GM12891 (cell line): ENCODE results near the gene SKI.
A peak's percentile ranks its signal among the peaks of the same experiment; 100 is the strongest.
"Not testable (repeated sequence)": the region's sequence is repeated elsewhere in the genome, so short reads cannot be mapped to it uniquely, and the experiment has no call there.

Experiments used
- DNase-seq: peaks from one replicate; pipeline ENCODE4 v3.0.0; 2011; ENCODE audit warnings: low spot score; ENCODE audit not compliant: insufficient read length
- FAIRE-seq: peaks from 2 replicates; lab custom pipeline; 2011; peaks lifted over from hg19 to GRCh38; lab: Jason Lieb, UNC
- PAX5 ChIP-seq: IDR thresholded peaks from 2 replicates; pipeline ENCODE4 v1.6.1; 2011; ENCODE audit warnings: low read length, moderate library complexity, mild to moderate bottlenecking; ENCODE audit not compliant: insufficient read depth, severe bottlenecking
- POLR2A ChIP-seq: IDR thresholded peaks from 2 replicates; pipeline ENCODE4 v1.6.1; 2011; ENCODE audit warnings: low read depth, low read length, control low read depth
- POLR2AphosphoS5 ChIP-seq: IDR thresholded peaks from 2 replicates; pipeline ENCODE4 v1.6.1; 2011; ENCODE audit warnings: low read depth, low read length, control low read depth
- POU2F2 ChIP-seq: IDR thresholded peaks from 2 replicates; pipeline ENCODE4 v1.6.1; 2011; ENCODE audit warnings: low read depth, mild to moderate bottlenecking, control low read depth, low read length, moderate library complexity
- SPI1 ChIP-seq: IDR thresholded peaks from 2 replicates; pipeline ENCODE4 v1.6.1; 2011; ENCODE audit warnings: low read depth, low read length, control low read depth
- TAF1 ChIP-seq: IDR thresholded peaks from 2 replicates; pipeline ENCODE4 v1.6.1; 2011; ENCODE audit warnings: low read depth, low read length, control low read depth

SKI gene

GRCh38 chr1:2255047-2255419 lies 26.9 kb downstream of the SKI start:
- DNase-seq, result no peak
- FAIRE-seq, result no peak
- TF ChIP-seq SPI1 (no peak), POU2F2 (no peak), POLR2A (no peak), POLR2AphosphoS5 (no peak), PAX5 (no peak), TAF1 (no peak)

GRCh38 chr1:2255420-2256369 lies 27.6 kb downstream of the SKI start:
- FAIRE-seq (peak; percentile 96), DNase-seq (no peak)
- TF ChIP-seq TAF1, result no peak; the same call in 1 of the 2 replicates
- peak; percentile 22; the same call in 1 of the 2 replicates for TF ChIP-seq SPI1

- no peak for FAIRE-seq
- TF ChIP-seq SPI1, result no peak
- TF ChIP-seq POLR2AphosphoS5, result no peak
- TF ChIP-seq POU2F2, result no peak
- TF ChIP-seq PAX5, result no peak
- TF ChIP-seq TAF1, result no peak
- TF ChIP-seq POLR2A, result no peak
- no peak for DNase-seq
These were observed 28.5 kb downstream of the SKI start for GRCh38 chr1:2256435-2257244.

GRCh38 chr1:2257245-2257627 lies 29.1 kb downstream of the SKI start:
- FAIRE-seq, result no peak
- DNase-seq, result no peak
- no peak for TF ChIP-seq POLR2AphosphoS5
- TF ChIP-seq POU2F2, result no peak
- no peak for TF ChIP-seq SPI1
- no peak for TF ChIP-seq PAX5
- TF ChIP-seq POLR2A, result no peak
- no peak for TF ChIP-seq TAF1

- no peak for FAIRE-seq
- TF ChIP-seq POLR2A (no peak), POU2F2 (no peak), PAX5 (no peak), SPI1 (no peak), POLR2AphosphoS5 (no peak), TAF1 (no peak)
- no peak for DNase-seq
These were observed 30.1 kb downstream of the SKI start for GRCh38 chr1:2258122-2258681.

- FAIRE-seq, result peak; percentile 85
- DNase-seq, result no peak
- TF ChIP-seq POU2F2 (no peak), SPI1 (no peak), POLR2A (no peak), POLR2AphosphoS5 (no peak), PAX5 (no peak), TAF1 (no peak)
These were observed 30.9 kb downstream of the SKI start for GRCh38 chr1:2258996-2259395.

GRCh38 chr1:2259668-2260402 lies 31.7 kb downstream of the SKI start:
- FAIRE-seq, result no peak
- DNase-seq, result no peak
- TF ChIP-seq PAX5 (no peak), SPI1 (no peak), POLR2AphosphoS5 (no peak), TAF1 (no peak), POU2F2 (no peak), POLR2A (no peak)

- not testable (repeated sequence) for DNase-seq, FAIRE-seq
These were observed 32.4 kb downstream of the SKI start for GRCh38 chr1:2260470-2260869.

GRCh38 chr1:2260917-2261316 lies 32.8 kb downstream of the SKI start:
- DNase-seq (no peak), FAIRE-seq (peak; percentile 5)
- no peak for TF ChIP-seq PAX5
- TF ChIP-seq POLR2A, result no peak
- no peak for TF ChIP-seq POU2F2
- no peak for TF ChIP-seq SPI1
- TF ChIP-seq POLR2AphosphoS5, result no peak
- no peak for TF ChIP-seq TAF1
